Loucy (cell line): Measurements from ENCODE around the gene TBX18.

Experiments
- H2AFZ ChIP-seq: fragments of 200-600 bp; sonication (generic); 2 replicates; pipeline ENCODE4 v1.6.0; 2016; ENCODE audit warnings: antibody characterized with exemption, mild to moderate bottlenecking, low read length, moderate library complexity
- H3F3A ChIP-seq: fragments of 200-600 bp; 2 replicates; pipeline ENCODE4 v1.6.0; 2016; ENCODE audit warnings: antibody characterized with exemption, low read depth, mild to moderate bottlenecking
- H3K27me3 ChIP-seq: fragments of 200-600 bp; sonication (generic); 2 replicates; pipeline ENCODE4 v1.6.1; 2014; ENCODE audit warnings: low read length, mild to moderate bottlenecking; ENCODE audit not compliant: insufficient read depth, poor library complexity, severe bottlenecking
- H3K36me3 ChIP-seq: fragments of 200-600 bp; sonication (generic); 2 replicates; pipeline ENCODE4 v1.6.1; 2016; ENCODE audit warnings: low read length; ENCODE audit not compliant: insufficient read depth
- H3K4me1 ChIP-seq: fragments of 200-600 bp; sonication (generic); 2 replicates; pipeline ENCODE4 v1.5.1; 2014; ENCODE audit warnings: low read length, mild to moderate bottlenecking; ENCODE audit not compliant: insufficient read depth, poor library complexity, severe bottlenecking
- H3K4me2 ChIP-seq: fragments of 200-600 bp; sonication (generic); 2 replicates; pipeline ENCODE4 v1.6.0; 2014; ENCODE audit warnings: antibody characterized with exemption, low read length, low read depth, mild to moderate bottlenecking; ENCODE audit not compliant: poor library complexity, severe bottlenecking
- H3K4me3 ChIP-seq: fragments of 200-600 bp; sonication (generic); 2 replicates; pipeline ENCODE4 v1.5.1; 2014; ENCODE audit warnings: low read length, mild to moderate bottlenecking, mixed read lengths; ENCODE audit not compliant: poor library complexity, severe bottlenecking
- H3K79me2 ChIP-seq: fragments of 200-600 bp; sonication (generic); 2 replicates; pipeline ENCODE4 v1.6.1; 2014; ENCODE audit warnings: low read length; ENCODE audit not compliant: insufficient read depth
- H3K9ac ChIP-seq: fragments of 200-600 bp; sonication (generic); 2 replicates; pipeline ENCODE4 v1.6.0; 2014; ENCODE audit warnings: mild to moderate bottlenecking, low read depth, low read length, moderate library complexity; ENCODE audit not compliant: poor library complexity, severe bottlenecking
- H3K9me2 ChIP-seq: fragments of 200-600 bp; sonication (generic); replicated peaks from 2 replicates; pipeline ENCODE4 v1.6.1; 2016; ENCODE audit warnings: low read depth, low read length, mixed read lengths
- H3K9me3 ChIP-seq: fragments of 200-600 bp; sonication (generic); 2 replicates; pipeline ENCODE4 v1.6.1; 2014; ENCODE audit warnings: mild to moderate bottlenecking, antibody characterized with exemption, low read length, low read depth; ENCODE audit not compliant: insufficient read depth
- H4K20me1 ChIP-seq: fragments of 200-600 bp; sonication (generic); 2 replicates; pipeline ENCODE4 v1.6.0; 2014; ENCODE audit warnings: antibody characterized with exemption, low read length, mild to moderate bottlenecking; ENCODE audit not compliant: insufficient read depth, poor library complexity, severe bottlenecking
- CTCF ChIP-seq: fragments of 200-600 bp; sonication (generic); conservative IDR thresholded peaks from 2 replicates; pipeline ENCODE4 v1.5.1; 2014; ENCODE audit warnings: mild to moderate bottlenecking, antibody characterized with exemption, low read length
- EZH2phosphoT487 ChIP-seq: fragments of 200-600 bp; IDR thresholded peaks from 2 replicates; pipeline ENCODE4 v1.6.1; 2018; ENCODE audit warnings: antibody characterized with exemption, mild to moderate bottlenecking, moderate library complexity, borderline replicate concordance

The TBX18 gene

GRCh38 chr6:84641076-84641475 lies 123.3 kb downstream of the TBX18 start:
- H3K36me3 ChIP-seq, result no peaks in the 10 kb centered on the region
- no peaks in the 10 kb centered on the region for H3K27me3 ChIP-seq
- no peak overlapping the region for H3K4me3 ChIP-seq
- H3F3A ChIP-seq, result no peaks in the 10 kb centered on the region
- no peaks in the 10 kb centered on the region for H3K9me3 ChIP-seq
- peaks cover 59% of the 10 kb centered on the region for H3K4me1 ChIP-seq
- no peaks in the 10 kb centered on the region for H3K9me2 ChIP-seq
- H3K79me2 ChIP-seq, result no peaks in the 10 kb centered on the region
- no peak overlapping the region for H3K9ac ChIP-seq
- H4K20me1 ChIP-seq, result no peaks in the 10 kb centered on the region
- no peak overlapping the region for H3K4me2 ChIP-seq
- no peak overlapping the region for H2AFZ ChIP-seq
- no peak for TF ChIP-seq EZH2phosphoT487
- no peak for TF ChIP-seq CTCF

GRCh38 chr6:84639396-84639795 lies 125.0 kb downstream of the TBX18 start:
- no peaks in the 10 kb centered on the region for H3K9me2 ChIP-seq
- no peaks in the 10 kb centered on the region for H4K20me1 ChIP-seq
- no peak overlapping the region for H3K9ac ChIP-seq
- H3K4me1 ChIP-seq, result peaks cover 47% of the 10 kb centered on the region
- H3K79me2 ChIP-seq, result no peaks in the 10 kb centered on the region
- no peaks in the 10 kb centered on the region for H3K27me3 ChIP-seq
- H3K4me2 ChIP-seq, result no peak overlapping the region
- no peak overlapping the region for H2AFZ ChIP-seq
- TF ChIP-seq EZH2phosphoT487, result no peak
- TF ChIP-seq CTCF, result no peak
- H3K4me3 ChIP-seq, result no peak overlapping the region
- no peaks in the 10 kb centered on the region for H3K36me3 ChIP-seq
- no peaks in the 10 kb centered on the region for H3F3A ChIP-seq
- H3K9me3 ChIP-seq, result no peaks in the 10 kb centered on the region

DNA sequence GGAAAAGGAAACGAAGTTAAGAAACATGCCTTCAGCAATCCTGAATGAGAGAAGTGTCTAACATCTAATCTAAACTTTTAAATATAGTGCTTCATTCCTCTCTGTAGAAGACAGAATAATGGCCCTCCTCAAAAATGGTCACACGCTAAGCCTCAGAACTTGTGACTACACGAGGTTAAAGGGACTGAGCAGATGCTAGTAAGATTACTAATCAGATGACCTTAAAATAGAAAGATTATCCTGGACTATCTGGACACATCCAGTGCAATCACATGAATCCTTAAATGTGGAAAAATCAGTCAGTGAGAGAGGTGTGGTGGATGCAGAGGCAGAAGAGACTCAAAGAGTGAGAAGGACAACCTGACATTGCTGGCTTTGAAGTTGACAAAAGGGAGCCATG lies 126.1 kb downstream of the TBX18 start:
- Histone ChIP-seq H3K9me3 (no peaks in the 10 kb centered on the region), H3K4me2 (no peak overlapping the region), H3K36me3 (no peaks in the 10 kb centered on the region), H3K9ac (no peak overlapping the region), H3K27me3 (no peaks in the 10 kb centered on the region), H2AFZ (no peak overlapping the region), H3K9me2 (no peaks in the 10 kb centered on the region), H3K4me1 (peaks cover 42% of the 10 kb centered on the region), H3K4me3 (no peak overlapping the region), H3F3A (no peaks in the 10 kb centered on the region), H4K20me1 (no peaks in the 10 kb centered on the region), H3K79me2 (no peaks in the 10 kb centered on the region)
- TF ChIP-seq CTCF (no peak), EZH2phosphoT487 (no peak)
